SK-N-SH (cell line): ENCODE results near the gene JPH3. TPM values are rescaled to one million over a fixed set of nuclear protein-coding genes. Genes with fewer than 3 reads are reported as not detected.
"Not testable (repeated sequence)": the region's sequence is repeated elsewhere in the genome, so short reads cannot be mapped to it uniquely, and the experiment has no call there.

Experiments used
- CTCF ChIA-PET: fragments of 300-600, 350-600 bp; formaldehyde crosslinking; extraction: SDS; loops from one replicate; lab custom pipeline; 2021; lab: Yijun Ruan, JAX
- POLR2A ChIA-PET: fragments of 350-600 bp; sonication (Branson Sonifier 250); formaldehyde crosslinking; extraction: SDS; loops from one replicate; lab custom pipeline; 2020; ENCODE audit warnings: antibody characterized with exemption, inconsistent platforms; lab: Yijun Ruan, JAX
- DNase-seq: peaks from one replicate; pipeline ENCODE4 v3.0.0; 2012
- H2AFZ ChIP-seq: fragments of 200-600 bp; sonication (generic); 2 replicates; pipeline ENCODE4 v1.8.1; 2016; ENCODE audit warnings: antibody characterized with exemption, mild to moderate bottlenecking, low read depth
- H3F3A ChIP-seq: fragments of 200-600 bp; sonication (generic); replicated peaks from 2 replicates; pipeline ENCODE3; 2016; ENCODE audit warnings: antibody characterized with exemption, mild to moderate bottlenecking; ENCODE audit not compliant: insufficient read depth
- H3K27ac ChIP-seq, 2 experiments: fragments of 200-500 bp in 1 of 2; fragments of 200-600 bp in 1 of 2; sonication (Bioruptor generic) in 1 of 2; sonication (generic), shearing (Covaris generic) in 1 of 2; 2 replicates each; pipeline versions ENCODE4 v1.5.1 to v1.6.1; 2014 to 2016; ENCODE audit warnings: low read depth in 2 of 2, inconsistent platforms in 1 of 2, low read length in 1 of 2, mild to moderate bottlenecking in 1 of 2, mixed read lengths in 1 of 2
- H3K27me3 ChIP-seq: fragments of 200-600 bp; sonication (generic), shearing (Covaris generic); 2 replicates; pipeline ENCODE4 v1.6.1; 2016; ENCODE audit warnings: mixed run types; ENCODE audit not compliant: insufficient read depth
- H3K36me3 ChIP-seq, 2 experiments: fragments of 200-500 bp in 1 of 2; fragments of 200-600 bp in 1 of 2; sonication (Bioruptor generic) in 1 of 2; sonication (generic) in 1 of 2; replicated peaks in 1 of 2; 2 replicates each; pipeline versions ENCODE3 to v1.5.1; 2014 to 2016; ENCODE audit warnings: low read length in 1 of 2, mild to moderate bottlenecking in 1 of 2; ENCODE audit not compliant: insufficient read depth in 2 of 2, control insufficient read depth in 1 of 2
- H3K4me1 ChIP-seq, 2 experiments: fragments of 200-500 bp in 1 of 2; fragments of 200-600 bp in 1 of 2; sonication (Bioruptor generic) in 1 of 2; sonication (generic), shearing (Covaris generic) in 1 of 2; 2 replicates each; pipeline versions ENCODE4 v1.5.1 to v1.6.1; 2014 to 2016; ENCODE audit warnings: low read depth in 1 of 2, low read length in 1 of 2, mixed run types in 1 of 2; ENCODE audit not compliant: insufficient read depth in 2 of 2, control insufficient read depth in 1 of 2
- H3K4me2 ChIP-seq: fragments of 200-600 bp; sonication (generic), shearing (Covaris generic); 2 replicates; pipeline ENCODE4 v1.6.1; 2017; ENCODE audit warnings: mixed run types
- H3K4me3 ChIP-seq, 2 experiments: fragments of 200-500 bp in 1 of 2; fragments of 200-600 bp in 1 of 2; sonication (Bioruptor generic) in 1 of 2; sonication (generic), shearing (Covaris generic) in 1 of 2; 2 replicates each; pipeline versions ENCODE4 v1.5.1 to v1.8.1; 2014 to 2016; ENCODE audit warnings: low read depth in 2 of 2, inconsistent platforms in 1 of 2, low read length in 1 of 2, mild to moderate bottlenecking in 1 of 2, mixed read lengths in 1 of 2, moderate library complexity in 1 of 2
- H3K79me2 ChIP-seq: fragments of 200-600 bp; sonication (generic); 2 replicates; pipeline ENCODE4 v1.8.1; 2017; ENCODE audit warnings: mild to moderate bottlenecking; ENCODE audit not compliant: insufficient read depth
- H3K9ac ChIP-seq: fragments of 200-600 bp; sonication (generic); 2 replicates; pipeline ENCODE4 v1.6.1; 2017; ENCODE audit warnings: mixed run types
- H3K9me2 ChIP-seq: fragments of 200-600 bp; sonication (generic); 2 replicates; pipeline ENCODE4 v1.6.1; 2017; ENCODE audit warnings: mixed run types
- H3K9me3 ChIP-seq: fragments of 200-600 bp; sonication (generic); 2 replicates; pipeline ENCODE4 v1.6.1; 2017; ENCODE audit warnings: mixed run types, mild to moderate bottlenecking, moderate library complexity
- H4K20me1 ChIP-seq: fragments of 200-600 bp; sonication (generic); 2 replicates; pipeline ENCODE4 v1.6.1; 2017; ENCODE audit warnings: mild to moderate bottlenecking, mixed run types; ENCODE audit not compliant: insufficient read depth
- CHD2 ChIP-seq: fragments of 150-350 bp; IDR thresholded peaks from 2 replicates; pipeline ENCODE4 v1.6.1; 2018; ENCODE audit warnings: low read length; ENCODE audit not compliant: partially characterized antibody
- EZH2phosphoT487 ChIP-seq: fragments of 200-600 bp; sonication (generic); IDR thresholded peaks from 2 replicates; pipeline ENCODE4 v1.6.1; 2017; ENCODE audit warnings: low read depth, mixed run types, mild to moderate bottlenecking, antibody characterized with exemption, moderate library complexity, borderline replicate concordance
- FOXJ3 ChIP-seq: sonication (generic); formaldehyde crosslinking; IDR thresholded peaks from 2 replicates; pipeline ENCODE4 v1.5.1; 2020; ENCODE audit warnings: mild to moderate bottlenecking, missing genetic modification reagents
- NRF1 ChIP-seq: IDR thresholded peaks from 2 replicates; pipeline ENCODE4 v1.6.1; 2012; ENCODE audit warnings: low read depth, mild to moderate bottlenecking, low read length
- REST ChIP-seq: IDR thresholded peaks from 2 replicates; pipeline ENCODE4 v1.6.1; 2012; ENCODE audit warnings: mild to moderate bottlenecking, low read depth, low read length, moderate library complexity
- TCF12 ChIP-seq: IDR thresholded peaks from 2 replicates; pipeline ENCODE4 v1.4.0; 2012
- WGBS: methylation state at CpG from one replicate; pipeline ENCODE4 v1.1.6; 2017; ENCODE audit warnings: low lambda C conversion rate; 5-methylcytosine and 5-hydroxymethylcytosine counted together
- polyA plus RNA-seq, 3 experiments: library from polyadenylated mRNA; depleted of rRNA; stranded (reverse); fragments of >200 nt; gene quantifications; 2 replicates each; pipeline ENCODE4 v1.2.3, GENCODE V29; 2012

The JPH3 gene
- polyA plus RNA-seq, 1 of the 3 experiments (the other 2 are of a cell fraction) = 0.25 TPM

DNA sequence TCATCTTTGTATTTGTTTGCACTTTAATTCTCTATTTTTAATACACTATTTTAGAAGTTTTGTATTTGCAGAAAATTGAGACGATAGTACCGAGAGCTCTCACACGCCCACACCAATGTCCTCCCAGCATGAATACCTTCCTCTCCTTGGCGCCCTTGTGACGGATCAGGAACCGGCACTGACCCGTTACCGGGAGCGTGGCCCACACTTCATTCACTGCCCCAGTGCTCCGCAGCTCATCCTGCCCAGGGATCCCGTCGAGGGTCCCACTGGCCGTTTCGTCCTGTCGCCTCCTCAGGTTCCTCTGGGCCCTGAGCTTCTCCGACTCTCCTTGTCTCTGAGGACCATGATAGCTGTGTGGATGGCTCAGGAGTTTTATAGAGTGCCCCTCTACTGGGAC, 112.9 kb downstream of the JPH3 start:
- CTCF ChIA-PET = no interaction called here
- Histone ChIP-seq H3K79me2 (no peaks in the 10 kb centered on the region; the same call in 1 of the 2 replicates), H3K9ac (no peak overlapping the region), H3K4me3 (no peak overlapping the region), H3F3A (no peaks in the 10 kb centered on the region), H3K4me1 (peaks cover 0 to 3% of the 10 kb centered on the region in 2 experiments; a peak in 1 of 4 replicates), H3K36me3 (peaks cover 0 to 54% of the 10 kb centered on the region in 2 experiments), H3K9me2 (no peaks in the 10 kb centered on the region), H3K27ac (no peak overlapping the region), H3K4me2 (no peak overlapping the region), H3K9me3 (no peaks in the 10 kb centered on the region), H2AFZ (no peak overlapping the region), H4K20me1 (no peaks in the 10 kb centered on the region), H3K27me3 (no peaks in the 10 kb centered on the region)
- no peak for TF ChIP-seq TCF12
- TF ChIP-seq NRF1 = no peak
- TF ChIP-seq CHD2 = no peak
- TF ChIP-seq EZH2phosphoT487 = no peak
- WGBS = 98% methylated on average over 15 of the region's 16 CpGs
- no peak for DNase-seq
- POLR2A ChIA-PET = no interaction called here

DNA sequence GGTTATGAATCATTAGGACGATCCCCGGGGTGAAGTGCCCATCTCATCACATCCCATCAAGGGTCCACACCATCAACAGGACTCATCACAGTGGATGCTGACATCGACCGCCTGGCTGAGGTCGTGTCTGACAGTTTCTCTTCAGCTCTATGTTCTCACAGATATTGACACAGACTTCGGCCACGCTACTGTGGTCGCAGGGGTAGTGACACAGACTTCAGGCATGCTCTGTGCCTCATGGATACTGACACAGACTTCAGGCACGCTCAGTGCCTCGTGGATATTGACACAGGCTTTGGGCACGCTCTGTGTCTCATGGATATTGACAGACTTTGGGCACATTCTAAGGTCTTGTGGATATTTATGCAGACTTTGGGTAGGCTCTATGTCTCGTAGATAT, 113.3 kb downstream of the JPH3 start:
- Histone ChIP-seq H3K79me2 (no peaks in the 10 kb centered on the region; the same call in 1 of the 2 replicates), H3K4me3 (no peak overlapping the region), H3K9me3 (no peaks in the 10 kb centered on the region), H3K36me3 (peaks cover 0 to 50% of the 10 kb centered on the region in 2 experiments), H3F3A (no peaks in the 10 kb centered on the region), H3K27ac (no peak overlapping the region), H3K9me2 (no peaks in the 10 kb centered on the region), H2AFZ (no peak overlapping the region), H3K4me1 (peaks cover 0 to 6% of the 10 kb centered on the region in 2 experiments; a peak in 1 of 4 replicates), H3K27me3 (no peaks in the 10 kb centered on the region), H3K9ac (no peak overlapping the region), H3K4me2 (no peak overlapping the region), H4K20me1 (no peaks in the 10 kb centered on the region)
- no peak for DNase-seq
- WGBS = 94% methylated on average over 5 of the region's 12 CpGs
- TF ChIP-seq FOXJ3 (CRISPR knock-in tag) (no peak), REST (no peak)
- ChIA-PET CTCF (no interaction called here), POLR2A (no interaction called here)

DNA sequence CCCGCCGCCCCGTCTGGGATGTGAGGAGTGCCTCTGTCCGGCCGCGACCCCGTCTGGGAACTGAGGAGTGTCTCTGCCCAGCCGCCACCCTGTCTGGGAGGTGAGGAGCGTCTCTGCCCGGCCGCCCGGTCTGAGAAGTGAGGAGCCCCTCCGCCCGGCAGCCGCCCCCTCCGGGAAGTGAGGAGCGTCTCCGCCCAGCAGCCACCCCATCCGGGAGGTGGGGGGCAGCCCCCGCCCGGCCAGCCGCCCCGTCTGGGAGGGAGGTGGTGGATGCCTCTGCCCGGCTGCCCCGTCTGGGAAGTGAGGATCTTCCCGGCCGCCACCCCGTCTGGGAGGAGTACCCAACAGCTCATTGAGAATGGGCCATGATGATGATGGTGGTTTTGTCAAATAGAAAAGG, 116.5 kb downstream of the JPH3 start:
- CTCF ChIA-PET = interaction anchor here (0.6 to 1.1 kb wide), 2 partner anchors 17 to 51 kb away, joined by 3 read pairs; no protein-coding TSS in a partner anchor
- 90% methylated on average over 14 of the region's 28 CpGs for WGBS
- H3K9me3 ChIP-seq, H3K27ac ChIP-seq, H3K9ac ChIP-seq, H3K4me2 ChIP-seq, H3K79me2 ChIP-seq, DNase-seq, H3K9me2 ChIP-seq, H3F3A ChIP-seq, H3K27me3 ChIP-seq, H2AFZ ChIP-seq, POLR2A ChIA-PET, H3K4me3 ChIP-seq: not testable (repeated sequence)
- H3K36me3 ChIP-seq = peaks cover 0 to 39% of the 10 kb centered on the region in 2 experiments
- peaks cover 10 to 32% of the 10 kb centered on the region in 2 experiments; a peak in 3 of 4 replicates for H3K4me1 ChIP-seq
- H4K20me1 ChIP-seq = peaks cover 14% of the 10 kb centered on the region
